Nephron progenitor cell (in vitro differentiated cells): ENCODE data around the gene OPN5.

Experiments
- DNase-seq: peaks from one replicate; pipeline ENCODE4 v3.0.0; 2021
- H3K27ac Mint-ChIP-seq: 2 replicates; pipeline ENCODE4 v1.8.0; 2021; ENCODE audit warnings: mild to moderate bottlenecking, moderate library complexity, mixed read lengths
- H3K27me3 Mint-ChIP-seq: 2 replicates; pipeline ENCODE4 v1.8.0; 2021; ENCODE audit warnings: mild to moderate bottlenecking, low read depth, mixed read lengths; ENCODE audit not compliant: poor library complexity
- H3K36me3 Mint-ChIP-seq: 2 replicates; pipeline ENCODE4 v1.8.0; 2021; ENCODE audit warnings: low read depth, mixed read lengths
- H3K4me1 Mint-ChIP-seq: 2 replicates; pipeline ENCODE4 v1.8.0; 2021; ENCODE audit warnings: mixed read lengths
- H3K4me3 Mint-ChIP-seq: 2 replicates; pipeline ENCODE4 v1.8.0; 2021; ENCODE audit warnings: mild to moderate bottlenecking, moderate library complexity, mixed read lengths
- H3K9me3 Mint-ChIP-seq: 2 replicates; pipeline ENCODE4 v1.8.0; 2021; ENCODE audit warnings: mild to moderate bottlenecking, moderate library complexity, mixed read lengths
- TF ChIP-seq, protein P1 (sequence below): fragments of 200-600 bp; sonication (generic); IDR thresholded peaks from 2 replicates; pipeline ENCODE4 v1.5.0; 2021; ENCODE audit warnings: antibody characterized with exemption

Gene OPN5

GRCh38 chr6:47780510-47781356, 1.1 kb upstream of the OPN5 start:
- Mint-ChIP-seq H3K4me3 (no peak overlapping the region), H3K4me1 (peaks cover 14% of the 10 kb centered on the region), H3K36me3 (no peaks in the 10 kb centered on the region), H3K9me3 (no peaks in the 10 kb centered on the region), H3K27me3 (peaks cover 5% of the 10 kb centered on the region), H3K27ac (no peak overlapping the region)
- DNase-seq: peak; percentile 31
- TF ChIP-seq, protein P1, sequence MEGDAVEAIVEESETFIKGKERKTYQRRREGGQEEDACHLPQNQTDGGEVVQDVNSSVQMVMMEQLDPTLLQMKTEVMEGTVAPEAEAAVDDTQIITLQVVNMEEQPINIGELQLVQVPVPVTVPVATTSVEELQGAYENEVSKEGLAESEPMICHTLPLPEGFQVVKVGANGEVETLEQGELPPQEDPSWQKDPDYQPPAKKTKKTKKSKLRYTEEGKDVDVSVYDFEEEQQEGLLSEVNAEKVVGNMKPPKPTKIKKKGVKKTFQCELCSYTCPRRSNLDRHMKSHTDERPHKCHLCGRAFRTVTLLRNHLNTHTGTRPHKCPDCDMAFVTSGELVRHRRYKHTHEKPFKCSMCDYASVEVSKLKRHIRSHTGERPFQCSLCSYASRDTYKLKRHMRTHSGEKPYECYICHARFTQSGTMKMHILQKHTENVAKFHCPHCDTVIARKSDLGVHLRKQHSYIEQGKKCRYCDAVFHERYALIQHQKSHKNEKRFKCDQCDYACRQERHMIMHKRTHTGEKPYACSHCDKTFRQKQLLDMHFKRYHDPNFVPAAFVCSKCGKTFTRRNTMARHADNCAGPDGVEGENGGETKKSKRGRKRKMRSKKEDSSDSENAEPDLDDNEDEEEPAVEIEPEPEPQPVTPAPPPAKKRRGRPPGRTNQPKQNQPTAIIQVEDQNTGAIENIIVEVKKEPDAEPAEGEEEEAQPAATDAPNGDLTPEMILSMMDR: peak; percentile 61

- Mint-ChIP-seq H3K27me3 (peaks cover 13% of the 10 kb centered on the region), H3K4me1 (peaks cover 18% of the 10 kb centered on the region), H3K27ac (no peak overlapping the region), H3K36me3 (no peaks in the 10 kb centered on the region), H3K4me3 (no peak overlapping the region), H3K9me3 (no peaks in the 10 kb centered on the region)
- DNase-seq: no peak
- TF ChIP-seq, protein P1: no peak
Observed at GRCh38 chr6:47785182-47785581, 3.4 kb downstream of the OPN5 start.

- Mint-ChIP-seq H3K27ac (no peak overlapping the region), H3K36me3 (no peaks in the 10 kb centered on the region), H3K4me3 (peak overlapping the region; percentile 58), H3K4me1 (peaks cover 4% of the 10 kb centered on the region), H3K9me3 (no peaks in the 10 kb centered on the region), H3K27me3 (peaks cover 24% of the 10 kb centered on the region)
- DNase-seq: peak; percentile 69
- TF ChIP-seq, protein P1: peak; percentile 96
Observed at GRCh38 chr6:47787620-47788497, 6.0 kb downstream of the OPN5 start.

DNA sequence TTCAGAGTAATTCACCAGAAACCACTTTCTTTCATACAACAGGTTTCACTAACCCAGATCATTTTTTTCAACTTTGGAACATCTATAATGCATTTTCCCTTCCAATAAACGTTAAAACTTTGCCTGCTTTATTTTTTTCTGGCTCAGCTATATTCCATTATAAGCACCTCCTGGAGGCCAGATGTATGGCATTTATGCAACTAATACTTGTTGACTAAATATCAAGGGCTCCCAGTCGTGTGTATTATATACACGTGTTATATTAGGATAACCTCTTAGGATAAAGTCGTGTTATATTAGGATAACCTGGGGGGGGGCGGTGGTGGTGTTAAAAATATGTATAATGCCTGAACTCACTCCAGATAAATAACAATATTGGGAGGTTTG, 6.7 kb downstream of the OPN5 start:
- Mint-ChIP-seq H3K9me3 (no peaks in the 10 kb centered on the region), H3K4me3 (no peak overlapping the region), H3K4me1 (peaks cover 4% of the 10 kb centered on the region), H3K36me3 (no peaks in the 10 kb centered on the region), H3K27me3 (peaks cover 24% of the 10 kb centered on the region), H3K27ac (no peak overlapping the region)
- no peak for DNase-seq
- TF ChIP-seq, protein P1: no peak

DNA sequence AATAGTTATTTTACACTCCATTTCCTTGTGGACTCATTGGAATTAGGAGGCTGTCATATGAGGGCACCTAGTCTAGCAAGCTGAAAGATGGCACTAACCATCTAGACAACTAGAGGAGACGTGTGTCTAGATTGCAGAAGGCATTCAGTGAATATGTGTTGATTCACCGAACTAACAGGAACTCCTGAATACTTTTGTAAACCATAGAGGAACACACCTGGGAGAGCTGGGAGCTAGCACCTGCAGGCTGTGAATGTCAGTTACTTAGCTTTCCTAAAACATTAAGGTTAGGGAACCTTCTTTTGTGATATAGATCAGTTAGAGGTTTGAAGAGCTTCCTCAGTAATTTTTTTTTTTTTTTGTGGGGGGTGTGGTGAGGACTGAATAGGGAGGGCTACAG, 7.7 kb downstream of the OPN5 start:
- H3K9me3 Mint-ChIP-seq: no peaks in the 10 kb centered on the region
- H3K27me3 Mint-ChIP-seq: peaks cover 24% of the 10 kb centered on the region
- DNase-seq: no peak
- H3K27ac Mint-ChIP-seq: no peak overlapping the region
- H3K36me3 Mint-ChIP-seq: no peaks in the 10 kb centered on the region
- peaks cover 4% of the 10 kb centered on the region for H3K4me1 Mint-ChIP-seq
- no peak overlapping the region for H3K4me3 Mint-ChIP-seq
- TF ChIP-seq, protein P1: no peak
